ENCODE results near the gene GMPR2. TPM values are rescaled to one million over a fixed set of nuclear protein-coding genes. Genes with fewer than 3 reads are reported as not detected.

GMPR2 gene
- polyA plus RNA-seq, 3 donors from 2014 or later, result 89.3 to 134 (median 96.0) TPM

Other genes with a start within 250 kb of the GMPR2 start
- gene DHRS4L2, start 244.0 kb upstream of the GMPR2 start, polyA plus RNA-seq, result 10 to 100 TPM; 14.7 to 22.1 (median 15.8) TPM
- under 1 TPM; 0.09 to 0.82 (median 0.32) TPM for gene CARMIL3, start 180.9 kb upstream of the GMPR2 start, polyA plus RNA-seq
- gene CPNE6, start 161.4 kb upstream of the GMPR2 start, polyA plus RNA-seq, result not detected
- 10 to 100 TPM in 2 of 3 donors, 1 to 10 TPM in 1; 8.2 to 13.3 (median 12.0) TPM for gene PCK2, start 138.6 kb upstream of the GMPR2 start, polyA plus RNA-seq
- gene DCAF11, start 118.2 kb upstream of the GMPR2 start, polyA plus RNA-seq, result 100 to 1,000 TPM in 1 of 3 donors, 10 to 100 TPM in 2; 91.1 to 129 (median 98.2) TPM
- gene NRL, start 118.0 kb upstream of the GMPR2 start, polyA plus RNA-seq, result 1 to 10 TPM; 2.8 to 4.1 (median 3.0) TPM
- gene FITM1, start 102.3 kb upstream of the GMPR2 start, polyA plus RNA-seq, result under 1 TPM; 0.28 to 0.90 (median 0.85) TPM
- gene PSME1, start 96.7 kb upstream of the GMPR2 start, polyA plus RNA-seq, result 1,000 to 10,000 TPM; 1,115 to 1,243 (median 1,240) TPM
- 10 to 100 TPM; 14.2 to 19.0 (median 17.6) TPM for gene EMC9, start 91.3 kb upstream of the GMPR2 start, polyA plus RNA-seq
- 1,000 to 10,000 TPM in 1 of 3 donors, 100 to 1,000 TPM in 2; 650 to 1,160 (median 776) TPM for gene PSME2, start 86.3 kb upstream of the GMPR2 start, polyA plus RNA-seq
- 10 to 100 TPM; 41.5 to 62.9 (median 59.5) TPM for gene RNF31, start 85.4 kb upstream of the GMPR2 start, polyA plus RNA-seq
- 100 to 1,000 TPM in 2 of 3 donors, 10 to 100 TPM in 1; 48.8 to 123 (median 102) TPM for gene IRF9, start 71.7 kb upstream of the GMPR2 start, polyA plus RNA-seq
- 10 to 100 TPM in 1 of 3 donors, 1 to 10 TPM in 2; 1.7 to 15.2 (median 3.8) TPM for gene REC8, start 60.8 kb upstream of the GMPR2 start, polyA plus RNA-seq
- 10 to 100 TPM; 10.1 to 21.0 (median 11.3) TPM for gene IPO4, start 44.1 kb upstream of the GMPR2 start, polyA plus RNA-seq
- gene TM9SF1, start 37.5 kb upstream of the GMPR2 start, polyA plus RNA-seq, result 10 to 100 TPM; 31.0 to 60.5 (median 42.4) TPM
- gene TSSK4, start 27.2 kb upstream of the GMPR2 start, polyA plus RNA-seq, result 1 to 10 TPM in 2 of 3 donors, under 1 TPM in 1; 0.38 to 3.0 (median 3.0) TPM
- 100 to 1,000 TPM; 162 to 203 (median 168) TPM for gene CHMP4A, start 19.4 kb upstream of the GMPR2 start, polyA plus RNA-seq
- 10 to 100 TPM; 29.2 to 45.5 (median 29.5) TPM for gene MDP1, start 16.9 kb upstream of the GMPR2 start, polyA plus RNA-seq
- 100 to 1,000 TPM; 347 to 503 (median 373) TPM for gene NEDD8, start 562 bp upstream of the GMPR2 start, polyA plus RNA-seq
- gene TINF2, start 9.7 kb downstream of the GMPR2 start, polyA plus RNA-seq, result 100 to 1,000 TPM; 248 to 289 (median 249) TPM
- under 1 TPM in 1 of 3 donors, not detected in 2; 0.41 TPM for gene TGM1, start 30.2 kb downstream of the GMPR2 start, polyA plus RNA-seq
- 10 to 100 TPM; 23.3 to 52.0 (median 38.6) TPM for gene RABGGTA, start 38.7 kb downstream of the GMPR2 start, polyA plus RNA-seq
- gene DHRS1, start 66.9 kb downstream of the GMPR2 start, polyA plus RNA-seq, result 10 to 100 TPM; 31.4 to 35.9 (median 31.7) TPM
- gene NOP9, start 66.9 kb downstream of the GMPR2 start, polyA plus RNA-seq, result 1 to 10 TPM in 2 of 3 donors, not detected in 1; 1.4 to 2.4 TPM
- gene CIDEB, start 75.0 kb downstream of the GMPR2 start, polyA plus RNA-seq, result 10 to 100 TPM; 31.6 to 81.9 (median 52.1) TPM
- 1 to 10 TPM; 2.1 to 4.9 (median 3.9) TPM for gene LTB4R2, start 77.2 kb downstream of the GMPR2 start, polyA plus RNA-seq
- gene LTB4R, start 78.6 kb downstream of the GMPR2 start, polyA plus RNA-seq, result 10 to 100 TPM; 12.4 to 13.7 (median 12.7) TPM
- gene ADCY4, start 102.1 kb downstream of the GMPR2 start, polyA plus RNA-seq, result under 1 TPM in 2 of 3 donors, not detected in 1; 0.31 to 0.52 TPM
- gene RIPK3, start 107.1 kb downstream of the GMPR2 start, polyA plus RNA-seq, result 10 to 100 TPM; 13.5 to 21.4 (median 16.0) TPM
- gene NFATC4, start 135.3 kb downstream of the GMPR2 start, polyA plus RNA-seq, result not detected
- under 1 TPM in 2 of 3 donors, not detected in 1; 0.18 TPM for gene NYNRIN, start 166.1 kb downstream of the GMPR2 start, polyA plus RNA-seq
- not detected for gene CBLN3, start 196.7 kb downstream of the GMPR2 start, polyA plus RNA-seq
- 10 to 100 TPM; 12.5 to 28.0 (median 25.6) TPM for gene KHNYN, start 197.0 kb downstream of the GMPR2 start, polyA plus RNA-seq
- gene SDR39U1, start 209.8 kb downstream of the GMPR2 start, polyA plus RNA-seq, result 10 to 100 TPM; 62.2 to 91.2 (median 82.6) TPM